ENCODE data around the gene TDRD1.

TDRD1 gene

GRCh38 chr10:114188001-114188400 is 8.8 kb downstream of the TDRD1 start:
- no peaks in the 10 kb centered on the region for H3K36me3 Mint-ChIP-seq
- ATAC-seq (replicated peaks): peak; percentile 65 to 71
- H3K4me1 Mint-ChIP-seq: peaks cover 3 to 16% of the 10 kb centered on the region in 2 donors
- H3K4me3 Mint-ChIP-seq: no peak overlapping the region
- no peaks in the 10 kb centered on the region for H3K9me3 Mint-ChIP-seq
- H3K27ac Mint-ChIP-seq: no peak overlapping the region
- DNase-seq: no peak
- no peaks in the 10 kb centered on the region for H3K27me3 Mint-ChIP-seq

GRCh38 chr10:114188900-114189299 is 9.7 kb downstream of the TDRD1 start:
- H3K9me3 Mint-ChIP-seq: no peaks in the 10 kb centered on the region
- H3K27me3 Mint-ChIP-seq: no peaks in the 10 kb centered on the region
- no peak overlapping the region for H3K4me3 Mint-ChIP-seq
- H3K36me3 Mint-ChIP-seq: no peaks in the 10 kb centered on the region
- no peak for ATAC-seq (replicated peaks)
- peaks cover 3 to 16% of the 10 kb centered on the region in 2 donors for H3K4me1 Mint-ChIP-seq
- no peak for DNase-seq
- no peak overlapping the region for H3K27ac Mint-ChIP-seq

GRCh38 chr10:114189700-114190099 is 10.5 kb downstream of the TDRD1 start:
- no peaks in the 10 kb centered on the region for H3K27me3 Mint-ChIP-seq
- ATAC-seq (replicated peaks) (no peak), DNase-seq (no peak)
- no peaks in the 10 kb centered on the region for H3K9me3 Mint-ChIP-seq
- no peak overlapping the region for H3K4me3 Mint-ChIP-seq
- H3K36me3 Mint-ChIP-seq: no peaks in the 10 kb centered on the region
- H3K27ac Mint-ChIP-seq: no peak overlapping the region
- peaks cover 3 to 16% of the 10 kb centered on the region in 2 donors for H3K4me1 Mint-ChIP-seq

- Mint-ChIP-seq H3K4me3 (no peak overlapping the region), H3K9me3 (no peaks in the 10 kb centered on the region), H3K27me3 (peaks cover 12 to 21% of the 10 kb centered on the region in 2 donors), H3K27ac (no peak overlapping the region), H3K36me3 (no peaks in the 10 kb centered on the region), H3K4me1 (no peaks in the 10 kb centered on the region)
- peak; percentile 45 to 63 for ATAC-seq (replicated peaks)
- DNase-seq: no peak
These were observed 15.9 kb downstream of the TDRD1 start for GRCh38 chr10:114195079-114195478.

GRCh38 chr10:114199239-114199638 is 20.1 kb downstream of the TDRD1 start:
- no peaks in the 10 kb centered on the region for H3K36me3 Mint-ChIP-seq
- ATAC-seq (replicated peaks): no peak
- H3K4me1 Mint-ChIP-seq: no peaks in the 10 kb centered on the region
- no peaks in the 10 kb centered on the region for H3K9me3 Mint-ChIP-seq
- no peak overlapping the region for H3K27ac Mint-ChIP-seq
- peaks cover 23 to 27% of the 10 kb centered on the region in 2 donors for H3K27me3 Mint-ChIP-seq
- no peak overlapping the region for H3K4me3 Mint-ChIP-seq
- no peak for DNase-seq

- H3K27me3 Mint-ChIP-seq: peaks cover 11 to 17% of the 10 kb centered on the region in 2 donors
- ATAC-seq (replicated peaks) (no peak), DNase-seq (no peak)
- H3K9me3 Mint-ChIP-seq: no peaks in the 10 kb centered on the region
- H3K4me1 Mint-ChIP-seq: no peaks in the 10 kb centered on the region
- no peaks in the 10 kb centered on the region for H3K36me3 Mint-ChIP-seq
- no peak overlapping the region for H3K27ac Mint-ChIP-seq
- H3K4me3 Mint-ChIP-seq: no peak overlapping the region
These were observed 23.7 kb downstream of the TDRD1 start for GRCh38 chr10:114202812-114203211.

GRCh38 chr10:114206902-114207301 is 27.7 kb downstream of the TDRD1 start:
- Mint-ChIP-seq H3K27me3 (peaks cover 0 to 1% of the 10 kb centered on the region in 2 donors), H3K4me1 (no peaks in the 10 kb centered on the region), H3K36me3 (no peaks in the 10 kb centered on the region), H3K27ac (no peak overlapping the region), H3K9me3 (no peaks in the 10 kb centered on the region), H3K4me3 (no peak overlapping the region)
- no peak for DNase-seq
- ATAC-seq (replicated peaks): no peak

- H3K27ac Mint-ChIP-seq: no peak overlapping the region
These were observed 28.2 kb downstream of the TDRD1 start for GRCh38 chr10:114207349-114207748.

GRCh38 chr10:114208351-114208750 is 29.2 kb downstream of the TDRD1 start:
- H3K27me3 Mint-ChIP-seq: no peaks in the 10 kb centered on the region
- DNase-seq (no peak), ATAC-seq (replicated peaks) (no peak)
- no peak overlapping the region for H3K27ac Mint-ChIP-seq
- H3K9me3 Mint-ChIP-seq: no peaks in the 10 kb centered on the region
- H3K4me1 Mint-ChIP-seq: no peaks in the 10 kb centered on the region
- H3K36me3 Mint-ChIP-seq: no peaks in the 10 kb centered on the region
- H3K4me3 Mint-ChIP-seq: no peak overlapping the region

More at GRCh38 chr10:114207349-114207748, 28.2 kb downstream of the TDRD1 start:
- H3K27me3 Mint-ChIP-seq: no peaks in the 10 kb centered on the region
- no peaks in the 10 kb centered on the region for H3K4me1 Mint-ChIP-seq
- no peak for DNase-seq
- no peak overlapping the region for H3K4me3 Mint-ChIP-seq
- no peaks in the 10 kb centered on the region for H3K9me3 Mint-ChIP-seq
- H3K36me3 Mint-ChIP-seq: no peaks in the 10 kb centered on the region
- no peak for ATAC-seq (replicated peaks)

- Mint-ChIP-seq H3K36me3 (no peaks in the 10 kb centered on the region), H3K4me1 (no peaks in the 10 kb centered on the region), H3K4me3 (no peak overlapping the region), H3K9me3 (peaks cover 0 to 5% of the 10 kb centered on the region in 2 donors), H3K27me3 (no peaks in the 10 kb centered on the region), H3K27ac (no peak overlapping the region)
- DNase-seq (no peak), ATAC-seq (replicated peaks) (no peak)
These were observed 33.0 kb downstream of the TDRD1 start for GRCh38 chr10:114212153-114212552.

GRCh38 chr10:114215033-114215432 is 35.9 kb downstream of the TDRD1 start:
- Mint-ChIP-seq H3K27me3 (no peaks in the 10 kb centered on the region), H3K4me3 (no peak overlapping the region), H3K9me3 (peaks cover 0 to 5% of the 10 kb centered on the region in 2 donors), H3K36me3 (no peaks in the 10 kb centered on the region), H3K4me1 (no peaks in the 10 kb centered on the region), H3K27ac (no peak overlapping the region)
- DNase-seq (no peak), ATAC-seq (replicated peaks) (no peak)

GRCh38 chr10:114220281-114220680 is 41.1 kb downstream of the TDRD1 start:
- no peak for DNase-seq
- H3K4me1 Mint-ChIP-seq: no peaks in the 10 kb centered on the region
- no peak for ATAC-seq (replicated peaks)
- no peaks in the 10 kb centered on the region for H3K36me3 Mint-ChIP-seq
- H3K9me3 Mint-ChIP-seq: peaks cover 0 to 1% of the 10 kb centered on the region in 2 donors
- no peak overlapping the region for H3K4me3 Mint-ChIP-seq
- H3K27ac Mint-ChIP-seq: no peak overlapping the region
- H3K27me3 Mint-ChIP-seq: peaks cover 0 to 11% of the 10 kb centered on the region in 2 donors

- Mint-ChIP-seq H3K4me1 (no peaks in the 10 kb centered on the region), H3K9me3 (no peaks in the 10 kb centered on the region), H3K27me3 (peaks cover 0 to 11% of the 10 kb centered on the region in 2 donors), H3K27ac (no peak overlapping the region), H3K36me3 (no peaks in the 10 kb centered on the region), H3K4me3 (no peak overlapping the region)
- ATAC-seq (replicated peaks): no peak
- DNase-seq: no peak
These were observed 42.1 kb downstream of the TDRD1 start for GRCh38 chr10:114221235-114221634.

- no peak for DNase-seq
- no peak for ATAC-seq (replicated peaks)
- Mint-ChIP-seq H3K9me3 (peaks cover 0 to 1% of the 10 kb centered on the region in 2 donors), H3K4me1 (no peaks in the 10 kb centered on the region), H3K36me3 (no peaks in the 10 kb centered on the region), H3K4me3 (no peak overlapping the region), H3K27me3 (peaks cover 5 to 16% of the 10 kb centered on the region in 2 donors), H3K27ac (no peak overlapping the region)
These were observed 43.9 kb downstream of the TDRD1 start for GRCh38 chr10:114223066-114223465.

GRCh38 chr10:114228156-114228555 is 49.0 kb downstream of the TDRD1 start:
- H3K4me1 Mint-ChIP-seq: no peaks in the 10 kb centered on the region
- H3K27ac Mint-ChIP-seq: no peak overlapping the region
- no peak for DNase-seq
- H3K4me3 Mint-ChIP-seq: no peak overlapping the region
- H3K36me3 Mint-ChIP-seq: no peaks in the 10 kb centered on the region
- ATAC-seq (replicated peaks): no peak
- peaks cover 19% of the 10 kb centered on the region in 2 donors for H3K27me3 Mint-ChIP-seq
- peaks cover 0 to 1% of the 10 kb centered on the region in 2 donors for H3K9me3 Mint-ChIP-seq
